SIG-M5 (cell line): ENCODE data around the gene PCBP3.
A peak's percentile ranks its signal among the peaks of the same experiment; 100 is the strongest.
"Not testable (repeated sequence)": the region's sequence is repeated elsewhere in the genome, so short reads cannot be mapped to it uniquely, and the experiment has no call there.

Experiments used
- DNase-seq: peaks from one replicate; lab custom pipeline; 2025; lab: John Stamatoyannopoulos, UW

Gene PCBP3

DNA sequence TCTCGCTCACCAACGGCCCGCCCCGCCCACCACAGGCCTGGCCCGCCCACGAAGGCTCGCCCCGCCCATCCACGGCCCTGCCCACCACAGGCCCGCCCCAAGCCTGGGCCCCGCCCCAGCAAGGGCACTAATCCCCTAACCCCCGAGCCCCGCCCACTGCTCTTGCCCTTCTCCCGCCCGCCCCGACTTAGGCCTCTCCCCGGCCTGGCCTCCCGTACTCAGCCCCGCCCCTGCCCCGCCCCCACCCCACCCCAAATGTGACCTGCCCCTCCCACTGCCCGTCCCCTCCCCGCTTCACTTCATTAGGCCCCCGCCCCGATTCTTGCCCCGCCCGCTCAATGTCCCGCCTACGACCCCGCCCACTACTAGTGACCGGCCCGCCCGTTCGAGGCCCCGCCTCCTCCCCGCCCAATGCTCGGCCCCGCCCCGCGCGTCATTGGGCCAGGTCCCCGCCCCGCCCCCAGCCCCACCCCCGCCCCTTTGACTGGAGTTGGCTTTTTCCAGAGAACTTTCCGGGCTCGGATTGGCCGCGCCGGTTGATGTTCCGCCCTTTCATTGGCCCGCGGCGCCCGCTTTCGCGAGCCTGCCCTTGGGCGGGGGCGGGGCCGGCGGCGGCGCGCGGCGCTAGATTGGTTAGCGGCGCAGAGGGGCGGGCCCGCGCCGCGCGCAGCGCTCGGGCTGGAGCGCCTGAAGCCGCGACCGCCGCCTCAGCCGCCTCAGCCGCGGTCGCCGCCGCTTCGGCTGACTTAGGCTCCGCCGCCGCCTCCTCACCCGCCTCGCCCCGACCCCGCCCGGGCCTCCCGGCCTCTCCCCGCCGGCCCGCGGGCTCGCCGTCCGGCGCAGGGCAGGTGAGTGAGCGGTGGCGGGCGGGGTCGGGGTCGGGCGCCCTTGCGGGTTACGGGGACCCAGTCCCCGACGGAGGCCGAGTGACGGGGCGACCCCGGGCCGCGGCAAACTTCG is at the start of gene PCBP3:
Gene PCBP3, plus strand, starts transcription at position 705 of the 960 bp plus-strand sequence. CDS start 206,361 bp downstream, outside the sequence.
- DNase-seq: peak; percentile 65

- no peak for DNase-seq
Measured at GRCh38 chr21:45594721-45595489, 48.6 kb upstream of the PCBP3 start.

DNA sequence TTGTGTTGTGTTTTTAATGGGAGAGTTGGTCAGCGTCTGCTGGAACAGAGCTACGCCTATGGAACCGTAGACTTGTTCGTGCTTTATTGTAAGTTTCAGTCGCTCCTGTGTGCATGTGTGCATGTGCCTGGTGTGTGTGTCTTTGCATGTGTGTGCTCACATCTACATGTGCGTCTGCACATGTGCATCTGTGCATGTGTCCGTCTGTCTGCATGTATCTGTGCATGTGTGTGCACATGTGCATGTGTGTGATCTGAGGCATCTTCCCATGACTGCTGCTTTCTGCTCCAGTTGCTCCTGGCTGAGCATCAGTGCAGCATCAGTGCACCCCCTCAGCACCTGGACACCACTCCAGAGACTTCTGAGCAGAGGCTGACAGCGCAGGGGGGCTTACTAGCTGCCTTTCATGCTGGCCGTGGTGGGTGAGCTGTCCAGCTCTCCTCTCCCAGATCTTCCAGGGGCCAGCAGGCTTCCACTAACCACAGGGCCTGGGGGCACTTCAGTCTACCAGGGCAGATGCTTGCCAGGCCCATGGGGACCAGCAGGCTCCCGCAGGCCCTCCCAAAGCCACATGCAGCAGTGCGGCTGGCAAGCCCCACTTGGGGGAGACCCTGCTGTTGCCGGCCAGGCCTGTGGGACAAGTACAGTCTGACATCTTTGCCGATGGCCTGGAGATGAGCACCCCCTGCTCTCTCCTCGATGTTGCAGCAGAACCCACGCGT is 47.8 kb upstream of the PCBP3 start:
- DNase-seq: no peak

DNA sequence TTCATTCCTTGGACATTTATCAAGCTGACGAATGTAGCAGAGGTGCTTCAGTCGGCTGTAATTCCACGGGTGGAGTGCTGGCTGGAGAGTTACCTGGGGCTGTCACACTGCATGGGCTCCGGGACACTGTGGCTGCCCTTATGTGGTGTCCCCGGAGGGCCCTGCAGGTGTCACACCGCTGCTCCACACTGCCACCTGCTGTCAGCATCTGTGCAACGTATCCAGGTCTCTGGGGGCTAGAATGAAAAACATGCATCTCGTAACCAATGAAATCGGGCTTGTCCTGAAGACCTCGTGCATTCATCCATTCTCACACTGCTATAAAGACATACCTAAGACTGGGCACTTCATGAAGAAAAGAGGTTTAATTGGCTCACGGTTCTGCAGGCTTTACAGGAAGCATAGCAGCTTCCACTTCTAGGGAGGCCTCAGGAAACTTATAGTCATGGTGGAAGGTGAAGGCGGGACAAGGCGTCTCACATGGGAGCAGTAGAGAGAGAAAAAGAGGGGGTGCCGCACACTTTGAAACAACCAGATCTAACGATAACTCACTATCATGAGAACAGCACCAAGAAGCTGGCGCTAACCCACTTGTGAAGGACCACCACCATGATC is 46.7 kb upstream of the PCBP3 start:
- DNase-seq: no peak

- no peak for DNase-seq
Measured at GRCh38 chr21:45598109-45598508, 45.4 kb upstream of the PCBP3 start.

GRCh38 chr21:45598666-45599065 is 44.9 kb upstream of the PCBP3 start:
- no peak for DNase-seq

- no peak for DNase-seq
Measured at GRCh38 chr21:45599146-45599581, 44.4 kb upstream of the PCBP3 start.

DNA sequence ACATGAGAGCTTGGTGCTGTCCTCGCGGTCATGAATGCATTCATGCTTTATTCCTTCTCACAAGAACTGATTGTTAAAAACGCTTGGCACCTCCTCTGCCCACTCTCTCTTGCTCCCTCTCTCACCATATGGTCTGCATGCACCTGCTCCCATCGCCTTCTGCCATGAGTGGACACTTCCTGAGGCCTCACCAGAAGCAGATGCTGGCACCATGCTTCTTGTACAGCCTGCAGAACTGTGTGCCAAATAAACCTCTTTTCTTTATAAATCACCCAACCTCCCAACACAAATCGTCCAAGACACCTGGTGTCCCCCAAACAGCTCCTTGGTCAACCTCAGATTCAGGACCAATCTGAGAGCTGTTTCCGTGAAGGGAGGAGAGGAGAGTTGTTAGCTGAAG is 43.3 kb upstream of the PCBP3 start:
- DNase-seq: no peak

DNA sequence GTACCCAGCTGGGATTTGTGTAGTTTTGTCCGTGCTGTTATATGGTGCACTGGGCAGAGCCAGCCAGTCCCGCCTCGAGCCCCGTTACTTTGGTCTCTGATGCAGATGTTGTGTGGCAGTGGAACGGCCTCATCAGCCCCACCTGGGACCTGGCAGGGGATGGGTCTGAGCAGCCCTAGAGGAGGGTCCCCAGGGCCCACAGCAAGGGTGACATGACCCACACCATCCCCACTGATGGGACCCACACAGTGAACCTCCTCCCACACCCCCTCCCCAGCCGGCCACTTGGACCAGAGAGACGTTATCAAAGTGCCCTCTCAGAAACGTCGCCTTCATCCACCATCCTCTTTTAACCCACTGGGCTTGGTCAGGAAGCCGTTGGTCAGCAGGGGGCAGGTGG is 42.0 kb upstream of the PCBP3 start:
- no peak for DNase-seq

GRCh38 chr21:45602106-45602505 is 41.4 kb upstream of the PCBP3 start:
- DNase-seq: no peak

GRCh38 chr21:45603481-45603880 is 40.0 kb upstream of the PCBP3 start:
- no peak for DNase-seq

- not testable (repeated sequence) for DNase-seq
Measured at GRCh38 chr21:45604681-45605080, 38.8 kb upstream of the PCBP3 start.

DNA sequence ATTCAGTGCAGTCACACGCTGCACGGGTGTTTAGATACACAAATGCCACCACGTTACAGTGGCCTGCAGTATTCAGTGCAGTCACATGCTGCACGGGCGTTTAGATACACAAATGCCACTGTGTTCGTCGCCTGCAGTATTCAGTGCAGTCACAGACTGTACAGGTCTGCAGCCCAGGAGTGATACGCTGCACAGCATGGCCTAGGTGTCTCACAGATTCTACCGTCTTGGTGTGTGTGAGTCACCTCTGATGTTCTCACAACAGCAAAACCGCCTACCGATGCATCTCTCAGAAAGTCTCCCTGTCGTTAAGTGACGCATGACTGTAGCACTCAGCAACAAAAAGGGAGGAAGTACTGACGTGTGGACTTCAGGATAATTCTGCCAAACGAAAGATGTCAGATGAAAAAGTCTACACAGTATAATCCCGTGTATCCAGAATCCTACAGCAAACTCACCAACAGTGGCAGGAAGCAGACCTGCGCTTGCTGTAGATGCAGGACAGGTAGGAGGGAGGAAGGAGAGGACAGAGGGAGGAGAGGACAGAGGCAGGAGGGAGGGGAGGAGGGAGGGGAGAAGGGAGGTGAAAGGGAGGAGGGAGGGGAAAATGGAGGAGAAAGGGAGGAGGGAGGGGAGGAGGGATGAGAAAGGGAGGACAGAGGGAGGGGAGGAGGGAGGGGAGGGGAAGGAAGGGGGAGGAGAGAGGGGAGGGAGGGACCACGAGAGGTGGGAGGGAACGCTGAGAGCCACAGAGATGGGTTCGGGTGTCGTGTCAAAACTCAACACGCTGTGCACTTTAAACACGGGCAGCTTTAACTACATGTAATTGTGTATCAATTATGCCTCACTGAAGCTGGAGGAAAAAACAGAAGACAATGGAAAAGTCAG is 36.3 kb upstream of the PCBP3 start:
- no peak for DNase-seq

GRCh38 chr21:45607909-45608295 is 35.6 kb upstream of the PCBP3 start:
- no peak for DNase-seq

DNA sequence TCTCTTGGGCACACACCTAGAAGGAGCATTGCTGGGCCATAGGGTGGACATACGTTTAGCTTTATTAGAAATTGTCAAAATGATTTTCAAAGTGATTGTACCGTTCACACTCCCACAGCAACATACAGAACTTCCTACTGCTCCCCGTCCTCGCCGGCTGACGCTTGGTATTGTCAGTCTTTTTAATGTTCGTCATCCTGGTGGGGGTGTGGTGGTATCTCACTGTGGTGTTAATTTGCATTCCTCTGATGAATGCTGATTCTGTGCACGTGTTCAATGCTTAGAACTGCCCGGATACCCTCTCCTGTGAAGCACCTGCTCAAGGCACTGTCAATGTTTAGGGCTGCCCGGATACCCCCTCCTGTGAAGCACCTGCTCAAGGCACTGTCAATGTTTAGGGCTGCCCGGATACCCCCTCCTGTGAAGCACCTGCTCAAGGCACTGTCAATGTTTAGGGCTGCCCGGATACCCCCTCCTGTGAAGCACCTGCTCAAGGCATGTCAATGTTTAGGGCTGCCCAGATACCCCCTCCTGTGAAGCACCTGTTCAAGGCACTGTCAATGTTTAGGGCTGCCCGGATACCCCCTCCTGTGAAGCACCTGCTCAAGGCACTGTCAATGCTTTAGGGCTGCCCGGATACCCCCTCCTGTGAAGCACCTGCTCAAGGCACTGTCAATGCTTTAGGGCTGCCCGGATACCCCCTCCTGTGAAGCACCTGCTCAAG is 34.6 kb upstream of the PCBP3 start:
- not testable (repeated sequence) for DNase-seq

DNA sequence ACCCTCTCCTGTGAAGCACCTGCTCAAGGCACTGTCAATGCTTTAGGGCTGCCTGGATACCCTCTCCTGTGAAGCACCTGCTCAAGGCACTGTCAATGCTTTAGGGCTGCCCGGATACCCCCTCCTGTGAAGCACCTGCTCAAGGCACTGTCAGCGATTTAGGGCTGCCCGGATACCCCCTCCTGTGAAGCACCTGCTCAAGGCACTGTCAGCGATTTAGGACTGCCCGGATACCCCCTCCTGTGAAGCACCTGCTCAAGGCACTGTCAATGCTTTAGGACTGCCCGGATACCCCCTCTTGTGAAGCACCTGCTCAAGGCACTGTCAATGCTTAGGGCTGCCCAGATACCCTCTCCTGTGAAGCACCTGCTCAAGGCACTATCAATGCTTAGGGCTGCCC is 33.9 kb upstream of the PCBP3 start:
- DNase-seq: not testable (repeated sequence)

- DNase-seq: no peak
Measured at GRCh38 chr21:45611296-45611695, 32.2 kb upstream of the PCBP3 start.

DNA sequence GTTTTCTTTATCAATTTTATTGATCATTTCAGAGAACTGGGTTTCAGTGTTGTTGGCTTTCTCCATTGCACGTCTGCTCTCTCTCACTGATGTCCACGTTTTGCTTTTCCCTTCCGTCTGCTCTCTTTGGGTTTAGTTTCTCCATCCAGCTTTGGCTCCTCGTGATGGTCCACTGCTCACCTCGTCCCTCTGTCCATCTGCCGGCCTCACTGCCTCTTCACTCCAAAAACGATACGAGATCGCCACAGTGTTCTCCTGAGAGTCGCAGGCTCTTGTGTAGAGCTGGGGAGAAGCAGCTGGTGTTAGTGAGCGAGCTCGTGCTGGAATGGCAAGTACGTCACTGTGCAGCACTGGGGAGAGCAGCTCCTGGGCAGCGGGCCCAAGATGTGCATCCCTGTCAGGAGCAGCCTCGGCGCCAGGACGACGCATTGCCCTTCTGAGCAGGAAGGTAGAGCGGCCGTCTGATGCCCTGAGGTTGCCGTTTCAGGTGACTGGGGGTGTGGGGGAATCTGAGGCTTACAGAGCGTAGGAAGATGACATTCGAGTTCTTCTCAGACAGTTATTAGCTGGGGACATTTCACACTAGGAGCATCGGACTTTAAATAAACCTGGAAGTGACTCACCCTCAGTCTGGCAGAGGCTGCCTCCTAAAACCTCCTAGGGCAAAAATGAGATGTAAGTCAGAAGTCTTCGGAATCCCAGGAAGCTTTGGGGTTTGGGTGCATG is 31.4 kb upstream of the PCBP3 start:
- DNase-seq: no peak

- DNase-seq: not testable (repeated sequence)
Measured at GRCh38 chr21:45612665-45613019, 30.9 kb upstream of the PCBP3 start.

- no peak for DNase-seq
Measured at GRCh38 chr21:45613396-45613795, 30.1 kb upstream of the PCBP3 start.
